H1 (cell line): ENCODE data around the gene RTN4IP1. TPM values are rescaled to one million over a fixed set of nuclear protein-coding genes. Genes with fewer than 3 reads are reported as not detected.

Experiments used
- CHD7 ChIP-seq: fragments of 300-600 bp; sonication (generic); IDR thresholded peaks from 2 replicates; pipeline ENCODE4 v1.7.1; 2012; ENCODE audit warnings: low read length, moderate library complexity, mild to moderate bottlenecking, inconsistent platforms; ENCODE audit not compliant: insufficient replicate concordance
- CREB1 ChIP-seq: IDR thresholded peaks from 2 replicates; pipeline ENCODE4 v1.6.1; 2012; ENCODE audit warnings: inconsistent platforms
- GABPA ChIP-seq: IDR thresholded peaks from 2 replicates; pipeline ENCODE4 v1.6.1; 2011; ENCODE audit warnings: mild to moderate bottlenecking, low read length, moderate library complexity, borderline replicate concordance; ENCODE audit not compliant: insufficient read depth
- JUND ChIP-seq: IDR thresholded peaks from 2 replicates; pipeline ENCODE4 v1.6.1; 2011; ENCODE audit warnings: mild to moderate bottlenecking, improper control_type of control experiment, low read length
- SIX5 ChIP-seq: IDR thresholded peaks from 2 replicates; pipeline ENCODE4 v1.6.1; 2011; ENCODE audit warnings: mild to moderate bottlenecking, low read depth, low read length
- TAF7 ChIP-seq: optimal IDR thresholded peaks from 2 replicates; pipeline ENCODE3; 2011; ENCODE audit warnings: low read depth, mild to moderate bottlenecking, inconsistent platforms, low read length, moderate library complexity, borderline replicate concordance
- polyA plus RNA-seq, 7 experiments: library from polyadenylated mRNA; depleted of rRNA in 3 of 7; stranded (reverse) in 5 of 7; unstranded in 2 of 7; fragments of >200 nt in 5 of 7; fragments of 200-250 nt in 2 of 7; gene quantifications; 1 replicate in 5 of 7; 2 replicates in 1 of 7; 4 replicates in 1 of 7; pipeline versions ENCODE4 v1.2.1 to v1.2.3, GENCODE V29; 2011 to 2013; ENCODE audit warnings: missing spikeins in 2 of 7, mixed read lengths in 2 of 7
- total RNA-seq: library from RNA; stranded (reverse); fragmentation: NEBNext Ultra II Directional; extraction: Animal tissue kit (Norgen Biotek cat#: 25700); gene quantifications from 2 replicates; pipeline ENCODE4 v1.2.1, GENCODE V29; 2021

The RTN4IP1 gene
- total and polyA plus RNA-seq, 2 of the 8 experiments (the other 6 are each of a cell fraction or from before 2014, with no cell fraction given), result 14.6 to 19.5 TPM

GRCh38 chr6:106539936-106540335 is 89.4 kb downstream of the RTN4IP1 start (continued):
- TF ChIP-seq TAF7 (no peak), GABPA (no peak), CREB1 (no peak), SIX5 (no peak), CHD7 (no peak), JUND (no peak)
